WTC11 (cell line): Measurements from ENCODE around the gene MED22. TPM values are rescaled to one million over a fixed set of nuclear protein-coding genes. Genes with fewer than 3 reads are reported as not detected.

Experiments used
- CREB1 ChIP-seq: sonication (generic); formaldehyde crosslinking; IDR thresholded peaks from 2 replicates; pipeline ENCODE4 v1.8.0; 2023; ENCODE audit warnings: mild to moderate bottlenecking, missing genetic modification reagents
- ESRRA ChIP-seq: sonication (generic); formaldehyde crosslinking; IDR thresholded peaks from 2 replicates; pipeline ENCODE4 v1.8.1; 2022; ENCODE audit warnings: mild to moderate bottlenecking, missing genetic modification reagents, borderline replicate concordance
- MXD4 ChIP-seq: fragments of 250-450 bp; sonication (Bioruptor Pico); IDR thresholded peaks from 2 replicates; pipeline ENCODE4 v1.8.0; 2021; ENCODE audit warnings: mild to moderate bottlenecking, moderate library complexity, borderline replicate concordance
- NR1H2 ChIP-seq: sonication (generic); formaldehyde crosslinking; IDR thresholded peaks from 2 replicates; pipeline ENCODE4 v1.9.0; 2021; ENCODE audit warnings: mild to moderate bottlenecking, moderate library complexity, missing genetic modification reagents
- OVOL2 ChIP-seq: fragments of 250-450 bp; sonication (Bioruptor Pico); IDR thresholded peaks from 2 replicates; pipeline ENCODE4 v1.9.0; 2021; ENCODE audit warnings: mild to moderate bottlenecking, borderline replicate concordance
- SMAD4 ChIP-seq: sonication (generic); formaldehyde crosslinking; IDR thresholded peaks from 2 replicates; pipeline ENCODE4 v1.8.0; 2022; ENCODE audit warnings: mild to moderate bottlenecking, missing genetic modification reagents
- TEAD4 ChIP-seq: sonication (generic); formaldehyde crosslinking; IDR thresholded peaks from 2 replicates; pipeline ENCODE4 v1.8.0; 2022; ENCODE audit warnings: mild to moderate bottlenecking, missing genetic modification reagents
- ZBTB43 ChIP-seq: sonication (generic); formaldehyde crosslinking; IDR thresholded peaks from 2 replicates; pipeline ENCODE4 v1.8.1; 2023; ENCODE audit warnings: mild to moderate bottlenecking, missing genetic modification reagents
- ZNF138 ChIP-seq: sonication (generic); formaldehyde crosslinking; conservative IDR thresholded peaks from 2 replicates; pipeline ENCODE4 v1.8.1; 2022; ENCODE audit warnings: mild to moderate bottlenecking, moderate library complexity, missing genetic modification reagents
- total RNA-seq: library from RNA; stranded (reverse); gene quantifications from 3 replicates; pipeline ENCODE4 v1.2.3, GENCODE V29; 2021
- TF ChIP-seq, protein P1 (sequence below): sonication (generic); formaldehyde crosslinking; IDR thresholded peaks from 2 replicates; pipeline ENCODE4 v1.8.1; 2023; ENCODE audit warnings: mild to moderate bottlenecking, missing genetic modification reagents, moderate library complexity
- TF ChIP-seq, protein P2 (sequence below): sonication (generic); formaldehyde crosslinking; IDR thresholded peaks from 2 replicates; pipeline ENCODE4 v1.8.0; 2023; ENCODE audit warnings: missing genetic modification reagents
- TF ChIP-seq, protein P3 (sequence below): fragments of 250-450 bp; sonication (Bioruptor Pico); IDR thresholded peaks from 2 replicates; pipeline ENCODE4 v1.9.0; 2021; ENCODE audit warnings: mild to moderate bottlenecking
- TF ChIP-seq, protein P4 (sequence below): fragments of 250-450 bp; sonication (Bioruptor Pico); conservative IDR thresholded peaks from 2 replicates; pipeline ENCODE4 v1.9.0; 2021; ENCODE audit warnings: mild to moderate bottlenecking
- TF ChIP-seq, protein P5 (sequence below): sonication (generic); formaldehyde crosslinking; IDR thresholded peaks from 2 replicates; pipeline ENCODE4 v1.8.0; 2023; ENCODE audit warnings: missing genetic modification reagents, mild to moderate bottlenecking, borderline replicate concordance
- TF ChIP-seq, protein P6 (sequence below): sonication (generic); formaldehyde crosslinking; IDR thresholded peaks from 2 replicates; pipeline ENCODE4 v1.8.1; 2023; ENCODE audit warnings: mild to moderate bottlenecking, missing genetic modification reagents, borderline replicate concordance
- TF ChIP-seq, protein P7 (sequence below): sonication (generic); formaldehyde crosslinking; IDR thresholded peaks from 2 replicates; pipeline ENCODE4 v1.8.1; 2022; ENCODE audit warnings: mild to moderate bottlenecking, missing genetic modification reagents, moderate library complexity, borderline replicate concordance
- TF ChIP-seq, protein P8 (sequence below): sonication (generic); formaldehyde crosslinking; IDR thresholded peaks from 2 replicates; pipeline ENCODE4 v1.8.0; 2022; ENCODE audit warnings: mild to moderate bottlenecking, missing genetic modification reagents

The MED22 gene
- total RNA-seq, 1 experiment from 2014 or later, result 59.5 TPM

- TF ChIP-seq, protein P1, sequence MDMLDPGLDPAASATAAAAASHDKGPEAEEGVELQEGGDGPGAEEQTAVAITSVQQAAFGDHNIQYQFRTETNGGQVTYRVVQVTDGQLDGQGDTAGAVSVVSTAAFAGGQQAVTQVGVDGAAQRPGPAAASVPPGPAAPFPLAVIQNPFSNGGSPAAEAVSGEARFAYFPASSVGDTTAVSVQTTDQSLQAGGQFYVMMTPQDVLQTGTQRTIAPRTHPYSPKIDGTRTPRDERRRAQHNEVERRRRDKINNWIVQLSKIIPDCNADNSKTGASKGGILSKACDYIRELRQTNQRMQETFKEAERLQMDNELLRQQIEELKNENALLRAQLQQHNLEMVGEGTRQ, result peak; percentile 52; the same call in 1 of the 2 replicates
- TF ChIP-seq SMAD4 (CRISPR knock-in tag), result no peak
- TF ChIP-seq, protein P2, sequence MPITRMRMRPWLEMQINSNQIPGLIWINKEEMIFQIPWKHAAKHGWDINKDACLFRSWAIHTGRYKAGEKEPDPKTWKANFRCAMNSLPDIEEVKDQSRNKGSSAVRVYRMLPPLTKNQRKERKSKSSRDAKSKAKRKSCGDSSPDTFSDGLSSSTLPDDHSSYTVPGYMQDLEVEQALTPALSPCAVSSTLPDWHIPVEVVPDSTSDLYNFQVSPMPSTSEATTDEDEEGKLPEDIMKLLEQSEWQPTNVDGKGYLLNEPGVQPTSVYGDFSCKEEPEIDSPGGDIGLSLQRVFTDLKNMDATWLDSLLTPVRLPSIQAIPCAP (CRISPR knock-in tag), result peak; percentile 77; the same call in 1 of the 2 replicates
- peak; percentile 73 for TF ChIP-seq ZNF138 (CRISPR knock-in tag)
- TF ChIP-seq, protein P3, sequence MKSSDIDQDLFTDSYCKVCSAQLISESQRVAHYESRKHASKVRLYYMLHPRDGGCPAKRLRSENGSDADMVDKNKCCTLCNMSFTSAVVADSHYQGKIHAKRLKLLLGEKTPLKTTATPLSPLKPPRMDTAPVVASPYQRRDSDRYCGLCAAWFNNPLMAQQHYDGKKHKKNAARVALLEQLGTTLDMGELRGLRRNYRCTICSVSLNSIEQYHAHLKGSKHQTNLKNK, result no peak
- no peak for TF ChIP-seq NR1H2
- TF ChIP-seq, protein P4, sequence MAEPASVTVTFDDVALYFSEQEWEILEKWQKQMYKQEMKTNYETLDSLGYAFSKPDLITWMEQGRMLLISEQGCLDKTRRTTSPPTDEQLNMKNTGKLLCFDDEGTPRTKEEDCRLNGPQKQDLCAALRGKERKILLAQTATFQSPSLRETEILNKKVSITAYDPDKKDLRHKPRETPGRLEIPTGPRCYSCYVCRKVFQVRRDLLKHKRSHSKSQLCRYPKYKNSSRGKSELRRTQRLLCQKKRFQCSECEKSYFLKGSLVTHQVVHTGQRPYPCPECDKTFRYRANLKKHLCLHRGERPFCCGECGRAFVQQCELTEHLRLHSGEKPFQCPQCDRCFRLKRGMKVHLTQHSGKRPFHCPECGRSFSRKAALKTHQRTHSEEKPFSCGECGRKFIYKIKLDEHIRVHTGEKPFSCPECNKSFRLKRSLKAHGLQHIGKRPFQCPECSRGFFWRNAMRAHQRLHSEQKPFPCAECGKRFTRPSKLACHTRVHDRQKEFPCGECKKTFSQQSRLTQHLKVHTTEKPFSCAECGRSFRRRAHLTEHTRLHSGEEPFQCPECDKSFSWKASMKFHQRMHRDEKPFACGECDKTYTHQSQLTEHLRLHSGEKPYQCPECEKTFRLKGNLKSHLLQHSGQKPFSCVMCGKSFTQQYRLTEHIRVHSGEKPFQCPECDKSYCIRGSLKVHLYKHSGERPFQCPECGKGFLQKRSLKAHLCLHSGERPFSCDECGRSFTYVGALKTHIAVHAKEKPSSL (CRISPR knock-in tag), result no peak
- TF ChIP-seq, protein P5, sequence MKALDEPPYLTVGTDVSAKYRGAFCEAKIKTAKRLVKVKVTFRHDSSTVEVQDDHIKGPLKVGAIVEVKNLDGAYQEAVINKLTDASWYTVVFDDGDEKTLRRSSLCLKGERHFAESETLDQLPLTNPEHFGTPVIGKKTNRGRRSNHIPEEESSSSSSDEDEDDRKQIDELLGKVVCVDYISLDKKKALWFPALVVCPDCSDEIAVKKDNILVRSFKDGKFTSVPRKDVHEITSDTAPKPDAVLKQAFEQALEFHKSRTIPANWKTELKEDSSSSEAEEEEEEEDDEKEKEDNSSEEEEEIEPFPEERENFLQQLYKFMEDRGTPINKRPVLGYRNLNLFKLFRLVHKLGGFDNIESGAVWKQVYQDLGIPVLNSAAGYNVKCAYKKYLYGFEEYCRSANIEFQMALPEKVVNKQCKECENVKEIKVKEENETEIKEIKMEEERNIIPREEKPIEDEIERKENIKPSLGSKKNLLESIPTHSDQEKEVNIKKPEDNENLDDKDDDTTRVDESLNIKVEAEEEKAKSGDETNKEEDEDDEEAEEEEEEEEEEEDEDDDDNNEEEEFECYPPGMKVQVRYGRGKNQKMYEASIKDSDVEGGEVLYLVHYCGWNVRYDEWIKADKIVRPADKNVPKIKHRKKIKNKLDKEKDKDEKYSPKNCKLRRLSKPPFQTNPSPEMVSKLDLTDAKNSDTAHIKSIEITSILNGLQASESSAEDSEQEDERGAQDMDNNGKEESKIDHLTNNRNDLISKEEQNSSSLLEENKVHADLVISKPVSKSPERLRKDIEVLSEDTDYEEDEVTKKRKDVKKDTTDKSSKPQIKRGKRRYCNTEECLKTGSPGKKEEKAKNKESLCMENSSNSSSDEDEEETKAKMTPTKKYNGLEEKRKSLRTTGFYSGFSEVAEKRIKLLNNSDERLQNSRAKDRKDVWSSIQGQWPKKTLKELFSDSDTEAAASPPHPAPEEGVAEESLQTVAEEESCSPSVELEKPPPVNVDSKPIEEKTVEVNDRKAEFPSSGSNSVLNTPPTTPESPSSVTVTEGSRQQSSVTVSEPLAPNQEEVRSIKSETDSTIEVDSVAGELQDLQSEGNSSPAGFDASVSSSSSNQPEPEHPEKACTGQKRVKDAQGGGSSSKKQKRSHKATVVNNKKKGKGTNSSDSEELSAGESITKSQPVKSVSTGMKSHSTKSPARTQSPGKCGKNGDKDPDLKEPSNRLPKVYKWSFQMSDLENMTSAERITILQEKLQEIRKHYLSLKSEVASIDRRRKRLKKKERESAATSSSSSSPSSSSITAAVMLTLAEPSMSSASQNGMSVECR (CRISPR knock-in tag), result no peak
- peak; percentile 83 for TF ChIP-seq ESRRA (CRISPR knock-in tag)
- no peak for TF ChIP-seq OVOL2 (CRISPR knock-in tag)
- TF ChIP-seq CREB1 (CRISPR knock-in tag), result peak; percentile 74; the same call in 1 of the 2 replicates
- no peak for TF ChIP-seq TEAD4
- TF ChIP-seq, protein P6, sequence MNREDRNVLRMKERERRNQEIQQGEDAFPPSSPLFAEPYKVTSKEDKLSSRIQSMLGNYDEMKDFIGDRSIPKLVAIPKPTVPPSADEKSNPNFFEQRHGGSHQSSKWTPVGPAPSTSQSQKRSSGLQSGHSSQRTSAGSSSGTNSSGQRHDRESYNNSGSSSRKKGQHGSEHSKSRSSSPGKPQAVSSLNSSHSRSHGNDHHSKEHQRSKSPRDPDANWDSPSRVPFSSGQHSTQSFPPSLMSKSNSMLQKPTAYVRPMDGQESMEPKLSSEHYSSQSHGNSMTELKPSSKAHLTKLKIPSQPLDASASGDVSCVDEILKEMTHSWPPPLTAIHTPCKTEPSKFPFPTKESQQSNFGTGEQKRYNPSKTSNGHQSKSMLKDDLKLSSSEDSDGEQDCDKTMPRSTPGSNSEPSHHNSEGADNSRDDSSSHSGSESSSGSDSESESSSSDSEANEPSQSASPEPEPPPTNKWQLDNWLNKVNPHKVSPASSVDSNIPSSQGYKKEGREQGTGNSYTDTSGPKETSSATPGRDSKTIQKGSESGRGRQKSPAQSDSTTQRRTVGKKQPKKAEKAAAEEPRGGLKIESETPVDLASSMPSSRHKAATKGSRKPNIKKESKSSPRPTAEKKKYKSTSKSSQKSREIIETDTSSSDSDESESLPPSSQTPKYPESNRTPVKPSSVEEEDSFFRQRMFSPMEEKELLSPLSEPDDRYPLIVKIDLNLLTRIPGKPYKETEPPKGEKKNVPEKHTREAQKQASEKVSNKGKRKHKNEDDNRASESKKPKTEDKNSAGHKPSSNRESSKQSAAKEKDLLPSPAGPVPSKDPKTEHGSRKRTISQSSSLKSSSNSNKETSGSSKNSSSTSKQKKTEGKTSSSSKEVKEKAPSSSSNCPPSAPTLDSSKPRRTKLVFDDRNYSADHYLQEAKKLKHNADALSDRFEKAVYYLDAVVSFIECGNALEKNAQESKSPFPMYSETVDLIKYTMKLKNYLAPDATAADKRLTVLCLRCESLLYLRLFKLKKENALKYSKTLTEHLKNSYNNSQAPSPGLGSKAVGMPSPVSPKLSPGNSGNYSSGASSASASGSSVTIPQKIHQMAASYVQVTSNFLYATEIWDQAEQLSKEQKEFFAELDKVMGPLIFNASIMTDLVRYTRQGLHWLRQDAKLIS (CRISPR knock-in tag), result no peak
- TF ChIP-seq ZBTB43 (CRISPR knock-in tag), result peak; percentile 88
- TF ChIP-seq MXD4 (CRISPR knock-in tag), result no peak
- TF ChIP-seq, protein P7, sequence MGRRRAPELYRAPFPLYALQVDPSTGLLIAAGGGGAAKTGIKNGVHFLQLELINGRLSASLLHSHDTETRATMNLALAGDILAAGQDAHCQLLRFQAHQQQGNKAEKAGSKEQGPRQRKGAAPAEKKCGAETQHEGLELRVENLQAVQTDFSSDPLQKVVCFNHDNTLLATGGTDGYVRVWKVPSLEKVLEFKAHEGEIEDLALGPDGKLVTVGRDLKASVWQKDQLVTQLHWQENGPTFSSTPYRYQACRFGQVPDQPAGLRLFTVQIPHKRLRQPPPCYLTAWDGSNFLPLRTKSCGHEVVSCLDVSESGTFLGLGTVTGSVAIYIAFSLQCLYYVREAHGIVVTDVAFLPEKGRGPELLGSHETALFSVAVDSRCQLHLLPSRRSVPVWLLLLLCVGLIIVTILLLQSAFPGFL (CRISPR knock-in tag), result no peak
- TF ChIP-seq, protein P8, sequence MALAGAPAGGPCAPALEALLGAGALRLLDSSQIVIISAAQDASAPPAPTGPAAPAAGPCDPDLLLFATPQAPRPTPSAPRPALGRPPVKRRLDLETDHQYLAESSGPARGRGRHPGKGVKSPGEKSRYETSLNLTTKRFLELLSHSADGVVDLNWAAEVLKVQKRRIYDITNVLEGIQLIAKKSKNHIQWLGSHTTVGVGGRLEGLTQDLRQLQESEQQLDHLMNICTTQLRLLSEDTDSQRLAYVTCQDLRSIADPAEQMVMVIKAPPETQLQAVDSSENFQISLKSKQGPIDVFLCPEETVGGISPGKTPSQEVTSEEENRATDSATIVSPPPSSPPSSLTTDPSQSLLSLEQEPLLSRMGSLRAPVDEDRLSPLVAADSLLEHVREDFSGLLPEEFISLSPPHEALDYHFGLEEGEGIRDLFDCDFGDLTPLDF (CRISPR knock-in tag), result peak; percentile 89; the same call in 1 of the 2 replicates
Observed at GRCh38 chr9:133375724-133376654, 28.1 kb upstream of the MED22 start, which contains the start of the genes STKLD1 and SURF4 (continued).
